Loucy (cell line): ENCODE measurements around the gene ZNF668.

Source experiments
- EZH2phosphoT487 ChIP-seq: fragments of 200-600 bp; IDR thresholded peaks from 2 replicates; pipeline ENCODE4 v1.6.1; 2018; ENCODE audit warnings: antibody characterized with exemption, mild to moderate bottlenecking, moderate library complexity, borderline replicate concordance
- TF ChIP-seq, protein P1 (sequence below): fragments of 200-600 bp; sonication (generic); conservative IDR thresholded peaks from 2 replicates; pipeline ENCODE4 v1.5.1; 2014; ENCODE audit warnings: mild to moderate bottlenecking, antibody characterized with exemption, low read length

DNA sequence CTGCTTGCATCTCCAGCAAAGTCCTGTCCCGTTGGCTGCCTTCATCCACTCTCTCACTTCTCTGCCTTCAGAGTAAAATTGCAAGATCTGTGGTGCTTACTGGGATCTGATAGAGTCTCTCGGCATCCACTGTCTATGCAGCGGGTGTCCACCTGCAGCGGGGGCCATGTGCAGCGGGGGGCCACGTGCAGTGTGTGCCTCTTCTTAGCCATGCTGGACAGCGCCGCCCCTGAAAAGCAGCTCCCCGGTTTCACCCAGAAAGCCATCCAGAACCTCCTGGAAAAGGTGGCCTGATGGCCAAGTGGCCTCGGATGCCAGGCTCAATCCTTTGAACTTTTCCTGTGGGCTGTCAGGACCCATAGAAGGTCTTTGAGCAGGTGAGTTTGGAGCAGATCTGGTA is 31.2 kb downstream of the ZNF668 start:
- TF ChIP-seq, protein P1, sequence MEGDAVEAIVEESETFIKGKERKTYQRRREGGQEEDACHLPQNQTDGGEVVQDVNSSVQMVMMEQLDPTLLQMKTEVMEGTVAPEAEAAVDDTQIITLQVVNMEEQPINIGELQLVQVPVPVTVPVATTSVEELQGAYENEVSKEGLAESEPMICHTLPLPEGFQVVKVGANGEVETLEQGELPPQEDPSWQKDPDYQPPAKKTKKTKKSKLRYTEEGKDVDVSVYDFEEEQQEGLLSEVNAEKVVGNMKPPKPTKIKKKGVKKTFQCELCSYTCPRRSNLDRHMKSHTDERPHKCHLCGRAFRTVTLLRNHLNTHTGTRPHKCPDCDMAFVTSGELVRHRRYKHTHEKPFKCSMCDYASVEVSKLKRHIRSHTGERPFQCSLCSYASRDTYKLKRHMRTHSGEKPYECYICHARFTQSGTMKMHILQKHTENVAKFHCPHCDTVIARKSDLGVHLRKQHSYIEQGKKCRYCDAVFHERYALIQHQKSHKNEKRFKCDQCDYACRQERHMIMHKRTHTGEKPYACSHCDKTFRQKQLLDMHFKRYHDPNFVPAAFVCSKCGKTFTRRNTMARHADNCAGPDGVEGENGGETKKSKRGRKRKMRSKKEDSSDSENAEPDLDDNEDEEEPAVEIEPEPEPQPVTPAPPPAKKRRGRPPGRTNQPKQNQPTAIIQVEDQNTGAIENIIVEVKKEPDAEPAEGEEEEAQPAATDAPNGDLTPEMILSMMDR: no peak
- no peak for TF ChIP-seq EZH2phosphoT487
